GM12874 (cell line): ENCODE measurements around the gene VPS41.

Experiments
- TF ChIP-seq, protein P1 (sequence below): IDR thresholded peaks from 2 replicates; pipeline ENCODE4 v1.5.1; 2011; ENCODE audit warnings: low read depth, mild to moderate bottlenecking, control low read depth, low read length, moderate library complexity; ENCODE audit not compliant: insufficient read depth

The VPS41 gene

DNA sequence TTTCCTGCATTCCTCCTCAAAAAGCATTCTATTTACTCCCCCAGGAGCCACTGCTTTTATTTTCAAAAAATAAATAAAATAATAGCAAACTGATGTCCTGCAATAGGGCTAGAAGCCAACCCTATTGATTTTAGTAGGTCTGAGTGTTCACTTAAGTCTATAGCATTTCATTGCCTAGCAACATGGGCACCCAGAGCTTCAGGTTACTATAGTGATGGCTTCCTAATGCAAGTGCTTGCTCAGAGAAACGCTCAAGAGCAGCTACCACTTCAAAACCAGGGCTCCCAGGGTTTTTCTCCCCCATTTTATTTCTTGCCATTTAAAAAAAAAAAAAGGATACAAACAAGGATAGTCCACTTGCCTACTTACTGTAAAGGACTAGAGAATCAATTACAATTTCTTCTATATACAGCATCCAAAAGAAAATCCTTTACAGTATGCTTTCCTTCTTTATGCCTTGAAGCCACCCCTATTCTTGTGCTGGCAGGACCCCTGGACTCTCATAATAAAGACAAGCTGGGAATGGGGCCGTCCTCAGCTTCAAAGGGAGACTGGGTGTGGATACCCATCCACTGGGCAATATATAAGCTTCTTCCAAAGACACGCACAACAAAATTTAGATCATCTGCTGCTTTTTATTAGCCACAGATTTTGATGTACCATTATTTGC lies 133.3 kb downstream of the VPS41 start:
- TF ChIP-seq, protein P1, sequence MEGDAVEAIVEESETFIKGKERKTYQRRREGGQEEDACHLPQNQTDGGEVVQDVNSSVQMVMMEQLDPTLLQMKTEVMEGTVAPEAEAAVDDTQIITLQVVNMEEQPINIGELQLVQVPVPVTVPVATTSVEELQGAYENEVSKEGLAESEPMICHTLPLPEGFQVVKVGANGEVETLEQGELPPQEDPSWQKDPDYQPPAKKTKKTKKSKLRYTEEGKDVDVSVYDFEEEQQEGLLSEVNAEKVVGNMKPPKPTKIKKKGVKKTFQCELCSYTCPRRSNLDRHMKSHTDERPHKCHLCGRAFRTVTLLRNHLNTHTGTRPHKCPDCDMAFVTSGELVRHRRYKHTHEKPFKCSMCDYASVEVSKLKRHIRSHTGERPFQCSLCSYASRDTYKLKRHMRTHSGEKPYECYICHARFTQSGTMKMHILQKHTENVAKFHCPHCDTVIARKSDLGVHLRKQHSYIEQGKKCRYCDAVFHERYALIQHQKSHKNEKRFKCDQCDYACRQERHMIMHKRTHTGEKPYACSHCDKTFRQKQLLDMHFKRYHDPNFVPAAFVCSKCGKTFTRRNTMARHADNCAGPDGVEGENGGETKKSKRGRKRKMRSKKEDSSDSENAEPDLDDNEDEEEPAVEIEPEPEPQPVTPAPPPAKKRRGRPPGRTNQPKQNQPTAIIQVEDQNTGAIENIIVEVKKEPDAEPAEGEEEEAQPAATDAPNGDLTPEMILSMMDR, result no peak

DNA sequence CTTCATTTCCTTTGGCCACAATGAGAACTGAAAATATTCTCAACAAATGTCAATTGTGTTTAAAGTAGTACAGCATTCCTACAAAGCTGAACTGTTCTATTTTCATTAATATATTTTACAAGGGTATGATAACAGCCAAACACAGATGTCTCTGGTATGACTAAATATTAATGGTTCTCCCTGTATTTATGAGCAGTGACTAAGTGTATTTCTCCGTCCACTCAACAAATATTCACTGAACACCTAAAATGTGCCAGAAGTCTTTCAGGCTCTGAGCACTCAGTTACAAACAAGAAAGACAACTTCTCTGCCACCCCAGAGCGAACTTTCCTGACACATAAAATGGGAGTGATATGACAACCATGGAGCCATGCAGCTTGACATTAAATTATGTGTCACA lies 135.6 kb downstream of the VPS41 start:
- TF ChIP-seq, protein P1, result no peak

DNA sequence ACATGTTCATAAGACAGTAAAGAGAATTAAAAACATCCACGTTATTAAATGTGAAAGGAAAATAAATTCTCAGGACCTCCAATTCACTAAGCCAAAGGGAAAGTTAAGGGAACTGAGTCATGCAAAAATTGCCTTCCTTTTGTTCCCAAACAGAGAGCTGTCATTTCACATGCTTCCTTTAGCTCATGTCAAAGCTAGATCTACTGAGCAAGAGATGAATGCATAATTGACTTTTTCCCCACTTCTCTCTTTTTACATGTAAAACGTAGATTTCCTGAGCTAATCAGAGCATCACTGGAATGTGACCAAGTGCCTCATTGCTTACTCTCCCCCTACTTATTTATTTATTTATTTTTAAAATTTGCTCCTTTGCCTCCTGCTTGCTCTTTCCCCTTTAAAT lies 148.8 kb downstream of the VPS41 start:
- TF ChIP-seq, protein P1, result no peak

DNA sequence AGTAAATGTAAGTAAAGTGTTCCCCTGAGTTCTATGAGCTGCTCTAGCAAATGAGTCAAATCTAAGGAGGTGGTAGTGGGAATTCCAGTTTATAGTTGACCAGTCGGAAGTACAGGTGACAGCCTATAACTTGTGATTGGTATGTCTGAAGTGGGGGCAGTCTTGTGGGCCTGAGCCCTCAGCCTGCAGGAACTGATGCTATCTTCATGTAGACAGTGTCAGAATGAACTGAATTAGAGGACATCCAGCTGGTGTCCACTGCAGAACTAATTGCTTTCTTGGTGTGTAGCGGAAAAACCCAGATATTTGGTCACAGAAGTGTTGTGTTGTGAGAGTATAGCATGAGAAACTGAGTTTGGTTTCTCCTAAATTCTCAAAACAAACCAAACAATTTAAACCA lies 150.0 kb downstream of the VPS41 start:
- TF ChIP-seq, protein P1, result no peak

DNA sequence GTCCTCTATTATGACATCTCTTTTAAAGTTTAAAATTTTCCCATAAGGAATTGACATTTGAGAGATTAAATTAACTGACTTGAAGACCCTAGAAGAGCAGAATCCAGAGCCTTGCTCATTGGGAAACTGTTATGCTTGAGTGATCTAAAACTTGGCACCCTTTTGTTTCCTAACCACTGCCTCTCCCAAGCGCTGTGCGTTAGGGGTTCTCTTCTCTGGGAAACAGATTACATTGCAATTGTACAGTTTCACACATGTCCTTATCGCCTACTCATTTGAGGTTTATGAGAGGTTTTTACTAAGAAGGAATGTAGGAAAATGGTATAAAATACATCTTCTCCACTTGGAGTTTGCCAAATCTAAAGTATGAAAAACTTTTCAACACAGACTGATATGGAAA lies 151.1 kb downstream of the VPS41 start:
- TF ChIP-seq, protein P1, result no peak

DNA sequence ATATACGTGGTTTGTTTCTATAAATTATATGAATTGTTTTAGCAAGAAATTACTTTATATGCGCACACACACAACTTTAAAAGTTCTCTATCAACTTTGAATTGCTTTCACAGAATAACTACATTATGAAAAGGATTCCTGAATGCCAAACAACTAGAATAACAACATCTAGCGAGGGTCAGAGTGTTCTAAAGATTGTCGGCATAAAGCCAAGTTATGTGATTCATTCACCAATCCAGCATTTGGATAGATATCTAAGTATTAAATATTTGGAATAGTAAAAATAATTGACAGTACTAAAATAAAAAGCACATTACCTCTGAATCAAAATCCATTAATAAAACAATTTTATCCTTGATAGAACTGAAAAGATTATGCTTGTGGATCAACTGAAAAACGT lies 152.5 kb downstream of the VPS41 start:
- TF ChIP-seq, protein P1, result no peak

DNA sequence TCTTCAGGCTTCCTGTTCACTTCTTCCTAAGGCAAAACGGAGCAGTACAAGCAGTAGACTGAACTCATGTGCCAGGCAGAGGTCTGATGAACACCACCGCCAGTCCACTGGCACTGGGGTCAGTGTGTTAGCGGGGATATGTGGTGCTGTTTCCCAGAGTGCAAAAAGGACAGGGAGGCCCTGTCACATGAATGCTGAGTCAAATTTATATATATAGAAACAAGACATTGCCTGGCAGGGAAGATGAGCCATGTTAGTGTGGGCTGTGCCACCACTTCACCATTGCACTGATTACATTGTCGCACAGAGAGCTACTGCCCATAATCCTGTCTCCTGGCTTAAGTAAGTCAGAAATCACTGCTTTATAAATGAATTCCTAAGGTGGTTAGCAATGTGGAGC lies 155.6 kb downstream of the VPS41 start:
- TF ChIP-seq, protein P1, result no peak

DNA sequence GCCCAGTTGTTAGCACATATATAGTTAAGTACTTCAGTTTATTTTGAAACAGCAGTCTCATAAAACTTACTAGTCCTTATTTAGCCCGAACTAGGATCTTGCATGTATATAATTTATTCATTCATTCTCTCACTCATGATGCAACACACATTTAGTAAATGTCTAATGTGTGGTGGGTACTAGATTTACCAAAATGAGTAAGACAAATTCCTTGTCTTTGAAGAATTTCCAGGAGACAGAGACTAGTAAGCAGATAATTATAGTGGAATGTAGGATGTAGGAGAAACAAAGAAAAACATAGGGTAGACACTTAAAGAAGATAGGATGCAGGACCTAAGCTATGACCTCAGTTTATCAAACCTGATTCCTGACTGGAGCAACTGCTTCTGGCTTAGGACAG lies 157.6 kb downstream of the VPS41 start:
- TF ChIP-seq, protein P1, result no peak
